A673 (cell line): ENCODE results near the gene RIBC1.

Experiments used
- CTCF ChIP-seq: fragments of 300-800, 200-600 bp; sonication (generic); conservative IDR thresholded peaks from 2 replicates; pipeline ENCODE4 v1.5.1; 2017; ENCODE audit warnings: low read depth, mild to moderate bottlenecking, antibody characterized with exemption, low read length, moderate library complexity, mixed read lengths
- EZH2 ChIP-seq: fragments of 200-600 bp; sonication (generic); IDR thresholded peaks from 2 replicates; pipeline ENCODE4 v1.6.1; 2017; ENCODE audit warnings: borderline replicate concordance, low read depth, mild to moderate bottlenecking, mixed read lengths, antibody characterized with exemption, low read length; ENCODE audit not compliant: poor library complexity, severe bottlenecking

GRCh38 chrX:53433651-53434639, 11.3 kb downstream of the RIBC1 start, which contains the start of gene HSD17B10:
- TF ChIP-seq CTCF, result no peak
- no peak for TF ChIP-seq EZH2
